HG03280 (cell line): ENCODE results near the gene FIBIN.

Source experiments
- ATAC-seq: cut with Tn5 transposase; IDR thresholded peaks from one replicate; pipeline ENCODE4 v1.9.1; 2021; ENCODE audit warnings: mild to moderate bottlenecking, moderate library complexity; ENCODE audit not compliant: unreplicated experiment

Gene FIBIN

GRCh38 chr11:27020751-27021150 lies 26.8 kb downstream of the FIBIN start:
- ATAC-seq = no peak

- ATAC-seq = no peak
Observed at GRCh38 chr11:27022659-27023251, 28.8 kb downstream of the FIBIN start.

- no peak for ATAC-seq
Observed at GRCh38 chr11:27024865-27025264, 31.0 kb downstream of the FIBIN start.

- no peak for ATAC-seq
Observed at GRCh38 chr11:27025312-27025955, 31.5 kb downstream of the FIBIN start.

GRCh38 chr11:27025957-27026733 lies 32.2 kb downstream of the FIBIN start:
- ATAC-seq = no peak

GRCh38 chr11:27028561-27028965 lies 34.7 kb downstream of the FIBIN start:
- no peak for ATAC-seq

GRCh38 chr11:27029966-27030365 lies 36.1 kb downstream of the FIBIN start:
- ATAC-seq = no peak

- ATAC-seq = no peak
Observed at GRCh38 chr11:27031754-27032153, 37.8 kb downstream of the FIBIN start.

GRCh38 chr11:27039873-27040272 lies 46.0 kb downstream of the FIBIN start:
- ATAC-seq = no peak

- no peak for ATAC-seq
Observed at GRCh38 chr11:27040302-27041115, 46.6 kb downstream of the FIBIN start, which contains the start of gene BBOX1. TSS of gene BBOX1 (plus strand) at chr11:27040815. CDS start at chr11:27055431, 14,616 bp downstream.

GRCh38 chr11:27041141-27041899 lies 47.4 kb downstream of the FIBIN start:
- no peak for ATAC-seq
